ENCODE measurements around the gene ANKRD10. TPM values are rescaled to one million over a fixed set of nuclear protein-coding genes. Genes with fewer than 3 reads are reported as not detected.

Gene ANKRD10
- total RNA-seq, 2 experiments from 2014 or later = 83.9 to 86.3 TPM

- no peak overlapping the region for H3K4me3 Mint-ChIP-seq
- H3K9me3 Mint-ChIP-seq (ENCODE audit: insufficient read depth) = no peaks in the 10 kb centered on the region
- ChIA-PET CTCF (no interaction called here), POLR2A (no interaction called here)
- no peak overlapping the region for H3K27ac Mint-ChIP-seq
- no peak for ATAC-seq
- DNase-seq = no peak
- peaks cover 18% of the 10 kb centered on the region for H3K4me1 Mint-ChIP-seq (ENCODE audit: low read depth)
- peaks cover 9% of the 10 kb centered on the region for H3K36me3 Mint-ChIP-seq (ENCODE audit: low read depth)
- H3K27me3 Mint-ChIP-seq (ENCODE audit: low read depth) = no peaks in the 10 kb centered on the region
Observed at GRCh38 chr13:110887597-110888333, 27.1 kb downstream of the ANKRD10 start.

- H3K27ac Mint-ChIP-seq = no peak overlapping the region
- no peaks in the 10 kb centered on the region for H3K27me3 Mint-ChIP-seq (ENCODE audit: low read depth)
- POLR2A ChIA-PET = no interaction called here
Observed at GRCh38 chr13:110886870-110887596, 27.8 kb downstream of the ANKRD10 start.

DNA sequence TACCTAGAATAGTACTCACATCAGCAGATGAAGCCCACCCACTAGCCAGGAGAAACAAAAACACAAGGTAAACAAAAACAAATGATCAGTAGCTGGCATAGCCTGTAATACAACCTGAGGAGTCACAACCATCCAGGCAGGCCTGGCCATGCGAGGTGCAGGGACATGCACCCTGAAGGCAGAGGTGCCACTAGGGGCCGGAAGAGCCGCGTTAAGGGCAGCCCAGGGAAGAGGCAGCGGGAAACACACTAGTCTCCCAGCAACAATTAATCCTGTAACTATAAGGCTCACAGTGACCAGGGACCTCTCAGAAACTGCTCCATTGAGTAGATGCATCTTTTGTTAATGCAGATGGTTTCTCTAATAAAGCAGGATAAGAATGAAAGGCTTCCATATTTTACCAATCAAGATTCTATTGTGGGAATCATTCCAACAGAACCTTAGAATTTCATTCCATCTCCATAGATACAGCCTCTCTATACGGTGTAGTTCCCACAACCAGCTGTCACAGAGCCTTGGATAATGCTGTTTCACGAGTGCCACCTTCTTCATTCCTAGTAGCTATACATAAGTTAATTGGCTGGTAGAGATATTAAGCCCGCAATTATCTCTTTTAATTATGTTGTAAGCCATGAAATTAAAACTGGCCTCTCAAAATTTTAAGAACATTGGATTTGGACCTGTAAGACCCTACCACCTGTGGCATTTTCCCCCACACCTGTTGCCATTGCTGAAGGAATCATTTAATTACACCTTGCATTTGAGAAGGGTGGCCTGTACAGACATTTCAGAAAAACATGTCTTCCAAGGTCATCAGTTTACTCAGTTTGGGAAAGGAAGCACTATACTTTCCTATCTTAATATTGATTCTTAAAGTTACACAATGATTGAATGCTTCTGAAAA, 28.7 kb downstream of the ANKRD10 start:
- H3K27ac Mint-ChIP-seq = no peak overlapping the region
- peaks cover 18% of the 10 kb centered on the region for H3K4me1 Mint-ChIP-seq (ENCODE audit: low read depth)
- H3K9me3 Mint-ChIP-seq (ENCODE audit: insufficient read depth) = no peaks in the 10 kb centered on the region
- no peak for DNase-seq
- H3K27me3 Mint-ChIP-seq (ENCODE audit: low read depth) = no peaks in the 10 kb centered on the region
- H3K4me3 Mint-ChIP-seq = no peak overlapping the region
- CTCF ChIA-PET = no interaction called here
- peaks cover 4% of the 10 kb centered on the region for H3K36me3 Mint-ChIP-seq (ENCODE audit: low read depth)
- no peak for ATAC-seq
- POLR2A ChIA-PET = interaction anchor here (0.6 to 0.9 kb wide), 3 partner anchors 29 to 171 kb away, joined by 3 read pairs; partner anchors contain the start of gene ANKRD10

More at GRCh38 chr13:110886870-110887596, 27.8 kb downstream of the ANKRD10 start:
- H3K36me3 Mint-ChIP-seq (ENCODE audit: low read depth) = peaks cover 4% of the 10 kb centered on the region
- CTCF ChIA-PET = no interaction called here
- DNase-seq (no peak), ATAC-seq (no peak)
- peaks cover 18% of the 10 kb centered on the region for H3K4me1 Mint-ChIP-seq (ENCODE audit: low read depth)
- H3K4me3 Mint-ChIP-seq = no peak overlapping the region
- no peaks in the 10 kb centered on the region for H3K9me3 Mint-ChIP-seq (ENCODE audit: insufficient read depth)

DNA sequence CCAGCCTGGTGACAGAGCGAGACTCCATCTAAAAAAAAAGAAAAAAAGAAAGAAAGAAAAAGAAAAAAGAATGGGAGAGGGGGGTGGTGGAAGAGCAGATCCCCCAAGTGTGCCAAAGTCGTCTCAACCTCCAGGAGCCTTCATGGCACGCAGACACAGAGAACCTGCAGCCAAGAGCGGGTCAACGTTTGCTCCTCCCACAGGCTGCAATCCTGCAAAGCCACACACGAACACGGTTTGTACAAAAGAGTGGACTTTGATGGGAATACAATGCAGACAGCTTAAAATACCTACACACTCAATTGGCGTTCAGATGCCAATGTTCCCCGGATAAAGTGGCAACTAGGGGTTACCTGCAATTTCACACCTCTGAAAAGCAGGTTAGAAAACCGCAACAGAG, 29.4 kb downstream of the ANKRD10 start:
- Mint-ChIP-seq H3K36me3 (ENCODE audit: low read depth) (peaks cover under 1% of the 10 kb centered on the region), H3K27ac (no peak overlapping the region), H3K4me1 (ENCODE audit: low read depth) (peaks cover 18% of the 10 kb centered on the region), H3K4me3 (no peak overlapping the region), H3K9me3 (ENCODE audit: insufficient read depth) (no peaks in the 10 kb centered on the region), H3K27me3 (ENCODE audit: low read depth) (no peaks in the 10 kb centered on the region)
- DNase-seq (no peak), ATAC-seq (no peak)
- CTCF ChIA-PET = no interaction called here
- POLR2A ChIA-PET = interaction anchor here (0.6 to 0.9 kb wide), 3 partner anchors 29 to 170 kb away, joined by 3 read pairs; partner anchors contain the start of gene ANKRD10

GRCh38 chr13:110884517-110884916, 30.4 kb downstream of the ANKRD10 start:
- ChIA-PET POLR2A (no interaction called here), CTCF (no interaction called here)
- peaks cover 18% of the 10 kb centered on the region for H3K4me1 Mint-ChIP-seq (ENCODE audit: low read depth)
- H3K36me3 Mint-ChIP-seq (ENCODE audit: low read depth) = no peaks in the 10 kb centered on the region
- no peaks in the 10 kb centered on the region for H3K9me3 Mint-ChIP-seq (ENCODE audit: insufficient read depth)
- H3K27me3 Mint-ChIP-seq (ENCODE audit: low read depth) = no peaks in the 10 kb centered on the region
- ATAC-seq (no peak), DNase-seq (no peak)
- no peak overlapping the region for H3K27ac Mint-ChIP-seq
- no peak overlapping the region for H3K4me3 Mint-ChIP-seq

- Mint-ChIP-seq H3K4me3 (no peak overlapping the region), H3K4me1 (ENCODE audit: low read depth) (peaks cover 18% of the 10 kb centered on the region), H3K27ac (no peak overlapping the region), H3K9me3 (ENCODE audit: insufficient read depth) (no peaks in the 10 kb centered on the region), H3K27me3 (ENCODE audit: low read depth) (no peaks in the 10 kb centered on the region), H3K36me3 (ENCODE audit: low read depth) (no peaks in the 10 kb centered on the region)
- ATAC-seq = no peak
- DNase-seq = no peak
- ChIA-PET POLR2A (no interaction called here), CTCF (no interaction called here)
Observed at GRCh38 chr13:110883542-110883941, 31.3 kb downstream of the ANKRD10 start.

DNA sequence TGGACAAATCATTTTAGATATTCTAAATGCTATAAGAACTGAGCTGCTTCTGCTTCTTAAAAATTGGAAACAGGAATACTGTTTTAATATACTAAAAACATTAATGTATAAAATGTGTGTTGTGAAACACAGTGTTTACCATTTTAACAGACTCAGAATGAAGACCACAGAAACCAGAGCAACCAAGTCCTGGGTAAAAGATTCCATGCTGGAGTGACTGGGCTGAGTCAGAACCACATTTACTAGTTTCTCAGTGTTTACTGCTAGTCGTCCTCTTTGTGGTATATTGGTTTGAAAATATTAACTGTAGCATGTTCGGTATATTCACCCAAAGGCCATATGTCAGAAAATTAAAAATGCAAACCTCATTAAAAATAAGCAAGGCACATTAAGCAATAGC, 31.9 kb downstream of the ANKRD10 start:
- Mint-ChIP-seq H3K27ac (no peak overlapping the region), H3K27me3 (ENCODE audit: low read depth) (no peaks in the 10 kb centered on the region), H3K9me3 (ENCODE audit: insufficient read depth) (no peaks in the 10 kb centered on the region), H3K4me3 (no peak overlapping the region), H3K4me1 (ENCODE audit: low read depth) (peaks cover 18% of the 10 kb centered on the region), H3K36me3 (ENCODE audit: low read depth) (no peaks in the 10 kb centered on the region)
- CTCF ChIA-PET = no interaction called here
- DNase-seq (no peak), ATAC-seq (no peak)
- POLR2A ChIA-PET = interaction anchor here (0.9 kb wide), 1 partner anchor 11 kb away, joined by 3 read pairs; no protein-coding TSS in a partner anchor

- H3K27ac Mint-ChIP-seq = no peak overlapping the region
- H3K4me3 Mint-ChIP-seq = no peak overlapping the region
- no peak for ATAC-seq
- no peaks in the 10 kb centered on the region for H3K36me3 Mint-ChIP-seq (ENCODE audit: low read depth)
- H3K9me3 Mint-ChIP-seq (ENCODE audit: insufficient read depth) = no peaks in the 10 kb centered on the region
- ChIA-PET CTCF (no interaction called here), POLR2A (interaction anchor here (0.9 kb wide), 1 partner anchor 10 kb away, joined by 3 read pairs; no protein-coding TSS in a partner anchor)
- no peaks in the 10 kb centered on the region for H3K27me3 Mint-ChIP-seq (ENCODE audit: low read depth)
- DNase-seq = no peak
- H3K4me1 Mint-ChIP-seq (ENCODE audit: low read depth) = peaks cover 18% of the 10 kb centered on the region
Observed at GRCh38 chr13:110881839-110882627, 32.8 kb downstream of the ANKRD10 start.

- CTCF ChIA-PET = no interaction called here
- Mint-ChIP-seq H3K9me3 (ENCODE audit: insufficient read depth) (no peaks in the 10 kb centered on the region), H3K27ac (no peak overlapping the region), H3K36me3 (ENCODE audit: low read depth) (no peaks in the 10 kb centered on the region), H3K4me3 (no peak overlapping the region), H3K27me3 (ENCODE audit: low read depth) (no peaks in the 10 kb centered on the region), H3K4me1 (ENCODE audit: low read depth) (peaks cover 15% of the 10 kb centered on the region)
- ATAC-seq = no peak
- POLR2A ChIA-PET = no interaction called here
- no peak for DNase-seq
Observed at GRCh38 chr13:110880627-110881026, 34.2 kb downstream of the ANKRD10 start.

DNA sequence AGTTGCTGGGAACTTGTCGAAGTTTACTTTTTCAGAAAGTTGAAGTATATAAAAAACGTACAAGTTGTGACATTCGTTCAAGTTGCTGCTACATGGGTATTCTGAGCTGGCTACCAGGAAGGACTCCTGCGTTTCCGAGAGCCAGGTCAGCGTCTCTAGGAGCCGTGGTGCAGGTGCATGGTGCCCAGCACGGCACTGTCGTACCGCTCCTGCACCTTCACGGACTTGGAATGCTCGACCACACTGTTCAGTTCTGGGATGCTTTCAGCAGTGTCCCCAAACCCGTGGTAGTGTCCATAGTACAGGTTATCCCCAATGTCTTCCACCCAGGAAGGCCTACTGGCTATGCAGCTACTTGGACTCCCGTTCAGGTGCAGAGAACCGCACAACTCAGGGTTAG, 35.4 kb downstream of the ANKRD10 start:
- no peaks in the 10 kb centered on the region for H3K9me3 Mint-ChIP-seq (ENCODE audit: insufficient read depth)
- DNase-seq = no peak
- H3K27ac Mint-ChIP-seq = no peak overlapping the region
- H3K36me3 Mint-ChIP-seq (ENCODE audit: low read depth) = no peaks in the 10 kb centered on the region
- peaks cover 4% of the 10 kb centered on the region for H3K27me3 Mint-ChIP-seq (ENCODE audit: low read depth)
- ChIA-PET CTCF (no interaction called here), POLR2A (no interaction called here)
- ATAC-seq = no peak
- peaks cover 13% of the 10 kb centered on the region for H3K4me1 Mint-ChIP-seq (ENCODE audit: low read depth)
- H3K4me3 Mint-ChIP-seq = no peak overlapping the region

DNA sequence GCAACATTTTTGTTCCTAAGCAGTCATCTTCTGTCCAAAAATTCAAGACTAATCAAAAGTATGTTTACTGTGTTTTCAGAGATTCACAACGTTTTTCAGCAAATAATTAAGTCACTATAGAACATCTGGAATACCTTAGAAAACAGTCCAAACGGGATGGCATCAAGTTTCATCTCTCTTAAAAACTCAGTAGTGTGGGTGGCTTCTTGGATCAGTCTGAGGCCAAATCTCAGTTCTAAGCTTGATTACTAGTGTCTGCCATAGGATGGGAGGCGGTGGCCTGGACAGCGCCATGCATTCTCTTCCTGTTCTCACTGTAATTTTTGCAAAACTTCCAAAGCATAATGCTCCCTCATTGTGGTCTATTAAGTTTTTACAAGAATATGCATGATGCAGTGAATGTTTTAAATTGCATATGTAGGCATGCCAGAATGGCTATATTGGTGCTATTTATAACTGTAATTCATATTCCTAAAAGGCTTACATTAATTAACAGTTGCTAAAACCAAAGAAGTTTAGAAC, 37.1 kb downstream of the ANKRD10 start:
- Mint-ChIP-seq H3K4me1 (ENCODE audit: low read depth) (peaks cover 7% of the 10 kb centered on the region), H3K27me3 (ENCODE audit: low read depth) (peaks cover 4% of the 10 kb centered on the region), H3K27ac (no peak overlapping the region), H3K36me3 (ENCODE audit: low read depth) (no peaks in the 10 kb centered on the region), H3K4me3 (no peak overlapping the region), H3K9me3 (ENCODE audit: insufficient read depth) (no peaks in the 10 kb centered on the region)
- DNase-seq = no peak
- no peak for ATAC-seq
- ChIA-PET POLR2A (no interaction called here), CTCF (interaction anchor here (0.7 kb wide), 1 partner anchor 99 kb away, joined by 3 read pairs; no protein-coding TSS in a partner anchor)
